T-helper 1 cell treated with Interleukin-12 subunit alpha and Interleukin-12 subunit beta and Interleukin-4 antibody, amounts not matched to agents 30 μg/mL and 1 μg/mL, for 36 hours (primary cell): ENCODE results near the gene KRTAP4-3.
"Not testable (repeated sequence)": the region's sequence is repeated elsewhere in the genome, so short reads cannot be mapped to it uniquely, and the experiment has no call there.

ENCODE experiments used
- H3K27ac Mint-ChIP-seq: one replicate; pipeline ENCODE4 v1.8.0; 2021; ENCODE audit warnings: mild to moderate bottlenecking, mixed read lengths
- H3K27me3 Mint-ChIP-seq: one replicate; pipeline ENCODE4 v1.8.0; 2021; ENCODE audit warnings: low read depth, mixed read lengths
- H3K36me3 Mint-ChIP-seq: one replicate; pipeline ENCODE4 v1.8.0; 2021; ENCODE audit warnings: low read depth, mixed read lengths
- H3K4me1 Mint-ChIP-seq: one replicate; pipeline ENCODE4 v1.8.0; 2021; ENCODE audit warnings: low read depth, mixed read lengths
- H3K4me3 Mint-ChIP-seq: one replicate; pipeline ENCODE4 v1.8.0; 2021; ENCODE audit warnings: mild to moderate bottlenecking, moderate library complexity, mixed read lengths
- H3K9me3 Mint-ChIP-seq: one replicate; pipeline ENCODE4 v1.8.0; 2021; ENCODE audit warnings: mixed read lengths

The KRTAP4-3 gene

GRCh38 chr17:41140360-41141131, 27.5 kb downstream of the KRTAP4-3 start, which contains the start of gene KRTAP4-6:
TSS of gene KRTAP4-6 (minus strand) at chr17:41140544. CDS start at chr17:41140487, 57 bp downstream.
- no peak within 1 kb of the TSS for H3K27ac Mint-ChIP-seq
- H3K9me3 Mint-ChIP-seq, result peaks cover 31% of the 10 kb centered on the region
- H3K36me3 Mint-ChIP-seq, result peaks cover 2% of the 10 kb centered on the region
- H3K4me3 Mint-ChIP-seq, result no peak within 1 kb of the TSS
- peaks cover 4% of the 10 kb centered on the region for H3K27me3 Mint-ChIP-seq
- no peaks in the 10 kb centered on the region for H3K4me1 Mint-ChIP-seq

DNA sequence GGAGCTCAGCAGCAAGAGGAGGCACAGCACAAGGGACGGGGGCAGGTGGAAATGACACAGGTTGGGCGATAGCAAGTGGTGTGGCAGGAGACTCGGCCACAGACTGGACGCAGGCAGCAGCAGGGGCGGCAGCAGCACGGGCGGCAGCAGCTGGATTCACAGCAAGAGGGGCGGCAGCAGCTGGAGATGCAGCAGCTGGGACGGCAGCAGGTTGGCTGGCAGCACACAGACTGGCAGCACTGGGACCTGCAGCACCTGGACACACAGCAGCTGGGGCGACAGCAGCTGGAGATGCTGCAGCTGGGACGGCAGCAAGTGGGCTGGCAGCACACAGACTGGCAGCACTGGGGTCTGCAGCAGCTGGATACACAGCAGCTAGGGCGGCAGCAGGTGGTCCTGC, 28.2 kb downstream of the KRTAP4-3 start:
- not testable (repeated sequence) for H3K4me3 Mint-ChIP-seq, H3K27ac Mint-ChIP-seq, H3K4me1 Mint-ChIP-seq, H3K27me3 Mint-ChIP-seq, H3K36me3 Mint-ChIP-seq
- H3K9me3 Mint-ChIP-seq, result peaks cover 31% of the 10 kb centered on the region

- Mint-ChIP-seq H3K27ac (no peak overlapping the region), H3K27me3 (peaks cover 2% of the 10 kb centered on the region), H3K4me3 (no peak overlapping the region), H3K4me1 (no peaks in the 10 kb centered on the region), H3K9me3 (peaks cover 4% of the 10 kb centered on the region), H3K36me3 (no peaks in the 10 kb centered on the region)
These were observed 33.9 kb downstream of the KRTAP4-3 start for GRCh38 chr17:41133880-41134735.

DNA sequence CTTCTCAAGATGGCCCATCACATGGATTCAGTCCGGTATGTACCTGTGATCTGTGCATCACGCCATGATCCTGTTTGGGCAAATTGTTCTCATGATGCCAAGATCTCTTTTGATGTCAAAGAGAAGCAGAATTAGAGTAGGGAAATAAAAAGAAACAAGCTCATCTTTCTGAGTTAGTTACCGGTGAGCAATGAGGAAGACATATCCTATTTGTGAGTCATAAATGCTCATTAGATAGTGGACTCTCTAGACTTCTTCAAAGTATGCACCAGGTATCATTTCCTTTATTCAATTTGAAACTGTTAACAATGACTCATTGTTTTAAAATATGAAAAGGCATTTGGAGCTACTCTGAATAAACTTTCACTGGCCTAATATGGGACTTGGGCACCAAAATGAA, 36.0 kb downstream of the KRTAP4-3 start:
- H3K4me3 Mint-ChIP-seq, result no peak overlapping the region
- no peaks in the 10 kb centered on the region for H3K4me1 Mint-ChIP-seq
- no peak overlapping the region for H3K27ac Mint-ChIP-seq
- no peaks in the 10 kb centered on the region for H3K9me3 Mint-ChIP-seq
- H3K36me3 Mint-ChIP-seq, result no peaks in the 10 kb centered on the region
- H3K27me3 Mint-ChIP-seq, result peaks cover 5% of the 10 kb centered on the region

DNA sequence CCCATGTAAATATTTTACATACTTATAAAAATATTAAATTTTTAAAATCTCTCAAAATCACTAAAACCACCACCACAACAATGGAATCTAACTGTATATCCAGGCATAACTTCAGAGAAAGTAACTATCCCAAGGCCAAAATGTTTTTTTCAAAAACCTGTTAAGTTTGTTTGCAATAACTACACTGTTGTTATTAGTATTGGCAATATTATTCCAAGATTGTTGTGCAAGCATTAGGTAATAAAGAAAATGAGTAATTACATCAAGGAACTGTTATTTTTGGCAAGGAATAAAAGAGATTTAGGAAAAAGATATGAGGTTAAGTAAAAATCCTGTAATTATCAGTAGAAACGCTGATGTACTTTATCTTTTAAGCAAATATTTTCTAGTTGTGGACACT, 40.6 kb downstream of the KRTAP4-3 start:
- H3K27ac Mint-ChIP-seq, result no peak overlapping the region
- H3K27me3 Mint-ChIP-seq, result peaks cover 19% of the 10 kb centered on the region
- H3K4me1 Mint-ChIP-seq, result no peaks in the 10 kb centered on the region
- no peaks in the 10 kb centered on the region for H3K36me3 Mint-ChIP-seq
- H3K9me3 Mint-ChIP-seq, result peaks cover 4% of the 10 kb centered on the region
- no peak overlapping the region for H3K4me3 Mint-ChIP-seq

- Mint-ChIP-seq H3K4me3 (no peak overlapping the region), H3K36me3 (no peaks in the 10 kb centered on the region), H3K4me1 (no peaks in the 10 kb centered on the region), H3K27me3 (peaks cover 19% of the 10 kb centered on the region), H3K27ac (no peak overlapping the region), H3K9me3 (peaks cover 5% of the 10 kb centered on the region)
These were observed 41.6 kb downstream of the KRTAP4-3 start for GRCh38 chr17:41126412-41126811.

DNA sequence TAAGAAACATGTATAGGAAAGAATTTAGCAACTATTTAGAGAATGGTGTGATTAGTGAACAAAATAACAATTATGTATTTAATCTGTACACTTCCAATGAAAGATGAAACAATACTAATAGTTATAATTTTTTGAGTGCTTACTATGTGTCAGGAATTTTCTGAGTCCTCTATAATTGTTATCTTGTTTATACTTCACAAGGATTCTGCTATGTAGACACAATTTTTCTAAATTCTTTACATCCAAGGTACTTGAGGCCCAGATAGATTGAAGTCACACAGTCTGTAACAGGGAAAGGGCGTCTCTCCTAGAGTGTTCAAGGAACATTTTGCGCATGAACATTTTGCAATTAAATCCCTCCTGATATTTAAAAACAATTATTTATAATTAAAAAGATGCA, 43.0 kb downstream of the KRTAP4-3 start:
- Mint-ChIP-seq H3K4me3 (no peak overlapping the region), H3K9me3 (peaks cover 9% of the 10 kb centered on the region), H3K27me3 (peaks cover 19% of the 10 kb centered on the region), H3K27ac (no peak overlapping the region), H3K4me1 (no peaks in the 10 kb centered on the region), H3K36me3 (no peaks in the 10 kb centered on the region)

DNA sequence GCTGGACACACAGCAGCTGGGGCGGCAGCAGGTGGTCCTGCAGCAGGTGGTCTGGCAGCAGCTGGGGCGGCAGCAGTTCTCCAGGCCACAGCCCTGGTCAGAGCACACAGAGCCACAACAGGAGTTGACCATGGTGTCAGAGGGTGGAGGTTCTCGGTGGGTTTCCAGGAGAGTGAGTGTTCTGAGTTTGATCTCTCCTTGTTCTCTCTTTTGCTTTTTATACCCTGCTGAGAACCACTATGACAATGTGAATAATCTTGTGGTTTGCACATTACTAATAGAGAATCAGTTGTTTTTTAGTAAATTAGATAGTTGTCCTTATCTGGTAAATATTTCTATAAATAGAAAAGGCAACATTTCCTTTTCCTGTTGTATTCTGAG, 44.0 kb downstream of the KRTAP4-3 start, which contains the start of gene KRTAP4-12:
Gene KRTAP4-12, minus strand, starts transcription at position 192 of the 381 bp plus-strand sequence. Its CDS starts 60 bp downstream, at position 132.
- H3K36me3 Mint-ChIP-seq, H3K27ac Mint-ChIP-seq, H3K4me3 Mint-ChIP-seq, H3K9me3 Mint-ChIP-seq, H3K4me1 Mint-ChIP-seq: not testable (repeated sequence)
- H3K27me3 Mint-ChIP-seq, result peaks cover 15% of the 10 kb centered on the region

DNA sequence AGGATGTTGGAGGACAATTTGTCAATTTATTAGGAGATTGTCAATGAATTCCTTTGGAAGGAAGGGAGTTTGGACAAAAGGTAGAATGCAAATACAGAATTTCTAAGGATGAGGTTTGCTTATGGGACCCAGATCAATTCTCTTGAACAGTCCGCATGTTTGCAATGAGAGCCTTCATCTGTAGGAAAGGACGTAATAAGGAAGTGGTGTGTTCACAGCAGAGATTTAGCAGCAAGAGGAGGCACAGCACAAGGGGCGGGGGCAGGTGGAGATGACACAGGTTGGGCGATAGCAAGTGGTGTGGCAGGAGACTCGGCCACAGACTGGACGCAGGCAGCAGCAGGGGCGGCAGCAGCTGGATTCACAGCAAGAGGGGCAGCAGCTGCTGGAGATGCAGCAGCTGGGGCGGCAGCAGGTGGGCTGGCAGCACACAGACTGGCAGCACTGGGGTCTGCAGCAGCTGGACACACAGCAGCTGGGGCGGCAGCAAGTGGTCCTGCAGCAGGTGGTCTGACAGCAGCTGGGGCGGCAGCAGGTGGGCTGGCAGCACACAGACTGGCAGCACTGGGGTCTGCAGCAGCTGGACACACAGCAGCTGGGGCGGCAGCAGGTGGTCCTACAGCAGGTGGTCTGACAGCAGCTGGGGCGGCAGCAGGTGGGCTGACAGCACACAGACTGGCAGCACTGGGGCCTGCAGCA, 44.6 kb downstream of the KRTAP4-3 start:
- H3K4me3 Mint-ChIP-seq, H3K9me3 Mint-ChIP-seq, H3K4me1 Mint-ChIP-seq, H3K27ac Mint-ChIP-seq, H3K36me3 Mint-ChIP-seq: not testable (repeated sequence)
- peaks cover 14% of the 10 kb centered on the region for H3K27me3 Mint-ChIP-seq

DNA sequence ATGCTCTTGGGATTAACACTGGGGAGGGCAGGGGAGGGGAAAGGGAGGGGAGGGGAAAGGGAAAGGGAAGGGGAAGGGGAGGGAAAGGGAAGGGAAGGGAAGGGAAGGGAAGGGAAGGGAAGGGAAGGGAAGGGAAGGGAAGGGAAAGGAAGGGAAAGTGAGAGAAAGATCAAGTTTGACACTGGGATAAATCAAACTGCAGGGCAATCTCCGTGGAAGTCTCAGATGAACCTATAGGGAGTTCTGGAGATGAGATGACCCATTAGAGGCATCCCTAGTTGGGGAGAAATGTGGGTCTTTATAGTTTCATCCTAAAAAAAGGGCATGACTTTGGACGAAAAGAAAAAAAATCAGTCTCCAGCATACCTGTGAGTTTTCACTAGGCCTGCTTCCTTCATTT, 46.3 kb downstream of the KRTAP4-3 start:
- no peaks in the 10 kb centered on the region for H3K36me3 Mint-ChIP-seq

GRCh38 chr17:41119696-41120690, 48.0 kb downstream of the KRTAP4-3 start:
- peaks cover 15% of the 10 kb centered on the region for H3K27me3 Mint-ChIP-seq
- H3K4me3 Mint-ChIP-seq, H3K27ac Mint-ChIP-seq, H3K9me3 Mint-ChIP-seq, H3K36me3 Mint-ChIP-seq, H3K4me1 Mint-ChIP-seq: not testable (repeated sequence)

More for the DNA sequence above, 46.3 kb downstream of the KRTAP4-3 start:
- peaks cover 9% of the 10 kb centered on the region for H3K9me3 Mint-ChIP-seq
- no peak overlapping the region for H3K4me3 Mint-ChIP-seq
- peaks cover 19% of the 10 kb centered on the region for H3K27me3 Mint-ChIP-seq
- H3K27ac Mint-ChIP-seq, result no peak overlapping the region
- no peaks in the 10 kb centered on the region for H3K4me1 Mint-ChIP-seq

- Mint-ChIP-seq H3K9me3 (peaks cover 6% of the 10 kb centered on the region), H3K36me3 (no peaks in the 10 kb centered on the region), H3K27ac (no peak overlapping the region), H3K4me1 (no peaks in the 10 kb centered on the region), H3K27me3 (peaks cover 11% of the 10 kb centered on the region), H3K4me3 (no peak overlapping the region)
These were observed 49.3 kb downstream of the KRTAP4-3 start for GRCh38 chr17:41118721-41119120.

DNA sequence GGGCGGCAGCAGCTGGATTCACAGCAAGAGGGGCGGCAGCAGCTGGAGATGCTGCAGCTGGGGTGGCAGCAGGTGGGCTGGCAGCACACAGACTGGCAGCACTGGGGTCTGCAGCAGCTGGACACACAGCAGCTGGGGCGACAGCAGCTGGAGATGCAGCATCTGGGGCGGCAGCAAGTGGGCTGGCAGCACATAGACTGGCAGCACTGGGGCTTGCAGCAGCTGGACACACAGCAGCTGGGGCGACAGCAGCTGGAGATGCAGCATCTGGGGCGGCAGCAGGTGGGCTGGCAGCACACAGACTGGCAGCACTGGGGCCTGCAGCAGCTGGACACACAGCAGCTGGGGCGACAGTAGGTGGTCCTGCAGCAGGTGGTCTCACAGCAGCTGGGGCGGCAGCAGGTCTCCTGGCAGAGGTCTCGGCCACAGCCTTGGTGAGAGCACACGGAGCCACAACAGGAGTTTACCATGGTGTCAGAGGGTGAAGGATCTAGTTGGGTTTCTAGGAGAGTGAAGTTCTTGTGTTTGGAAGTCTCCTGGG, 50.1 kb downstream of the KRTAP4-3 start, which contains the start of gene KRTAP4-11:
Gene KRTAP4-11, minus strand, starts transcription at position 528 of the 541 bp plus-strand sequence. Its CDS starts 58 bp downstream, at position 470.
- not testable (repeated sequence) for H3K4me3 Mint-ChIP-seq, H3K27me3 Mint-ChIP-seq, H3K4me1 Mint-ChIP-seq, H3K9me3 Mint-ChIP-seq, H3K36me3 Mint-ChIP-seq, H3K27ac Mint-ChIP-seq
